Nephron (organoid): ENCODE data around the gene TM7SF3.

Source experiments
- H3K27ac Mint-ChIP-seq, 3 experiments: 2 replicates each; pipeline ENCODE4 v1.8.0; 2020; ENCODE audit warnings: mixed read lengths in 3 of 3, mild to moderate bottlenecking in 2 of 3, moderate library complexity in 1 of 3
- H3K27me3 Mint-ChIP-seq: 2 replicates; pipeline ENCODE4 v1.8.0; 2021; ENCODE audit warnings: low read depth, mild to moderate bottlenecking, moderate library complexity, mixed read lengths
- H3K36me3 Mint-ChIP-seq: 2 replicates; pipeline ENCODE4 v1.8.0; 2020; ENCODE audit warnings: low read depth, mixed read lengths
- H3K4me1 Mint-ChIP-seq: 2 replicates; pipeline ENCODE4 v1.8.0; 2020; ENCODE audit warnings: mixed read lengths
- H3K4me3 Mint-ChIP-seq, 3 experiments: 2 replicates each; pipeline ENCODE4 v1.8.0; 2020; ENCODE audit warnings: mild to moderate bottlenecking in 3 of 3, mixed read lengths in 3 of 3, moderate library complexity in 2 of 3
- H3K9me3 Mint-ChIP-seq: 2 replicates; pipeline ENCODE4 v1.8.0; 2020; ENCODE audit warnings: mixed read lengths
- TF ChIP-seq, protein P1 (sequence below), 3 experiments: fragments of 200-600 bp; sonication (generic); IDR thresholded peaks; one replicate each; pipeline ENCODE4 v1.5.0; 2021; ENCODE audit warnings: antibody characterized with exemption in 3 of 3; ENCODE audit not compliant: unreplicated experiment in 3 of 3

Gene TM7SF3

DNA sequence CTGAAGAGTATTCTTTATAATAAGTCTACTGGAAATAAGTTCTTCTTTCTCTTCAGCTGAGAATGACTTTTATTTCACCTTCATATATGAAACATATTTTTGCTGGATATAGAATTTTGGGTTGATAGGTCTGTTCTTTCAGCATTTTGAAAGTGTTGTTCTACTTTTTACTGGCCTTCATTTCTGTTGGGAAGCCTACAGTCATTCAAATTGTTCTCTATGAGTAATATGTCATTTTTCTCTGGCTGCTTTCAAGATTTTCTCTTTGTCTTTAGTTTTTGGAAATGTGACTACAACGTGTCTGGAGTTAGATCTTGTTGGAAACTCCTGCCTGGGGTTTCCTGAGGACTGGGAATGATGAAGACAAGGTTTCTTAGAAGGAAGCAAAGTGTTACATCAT, 65.9 kb downstream of the TM7SF3 start:
- H3K36me3 Mint-ChIP-seq: peaks cover 63% of the 10 kb centered on the region

GRCh38 chr12:26941215-26941594, 73.0 kb downstream of the TM7SF3 start:
- Mint-ChIP-seq H3K27ac (no peak overlapping the region), H3K36me3 (peaks cover 34% of the 10 kb centered on the region), H3K27me3 (no peaks in the 10 kb centered on the region), H3K9me3 (peaks cover 17% of the 10 kb centered on the region), H3K4me1 (peaks cover 40% of the 10 kb centered on the region), H3K4me3 (peak overlapping the region in 1 of 3 experiments; percentile 11)
- TF ChIP-seq, protein P1, sequence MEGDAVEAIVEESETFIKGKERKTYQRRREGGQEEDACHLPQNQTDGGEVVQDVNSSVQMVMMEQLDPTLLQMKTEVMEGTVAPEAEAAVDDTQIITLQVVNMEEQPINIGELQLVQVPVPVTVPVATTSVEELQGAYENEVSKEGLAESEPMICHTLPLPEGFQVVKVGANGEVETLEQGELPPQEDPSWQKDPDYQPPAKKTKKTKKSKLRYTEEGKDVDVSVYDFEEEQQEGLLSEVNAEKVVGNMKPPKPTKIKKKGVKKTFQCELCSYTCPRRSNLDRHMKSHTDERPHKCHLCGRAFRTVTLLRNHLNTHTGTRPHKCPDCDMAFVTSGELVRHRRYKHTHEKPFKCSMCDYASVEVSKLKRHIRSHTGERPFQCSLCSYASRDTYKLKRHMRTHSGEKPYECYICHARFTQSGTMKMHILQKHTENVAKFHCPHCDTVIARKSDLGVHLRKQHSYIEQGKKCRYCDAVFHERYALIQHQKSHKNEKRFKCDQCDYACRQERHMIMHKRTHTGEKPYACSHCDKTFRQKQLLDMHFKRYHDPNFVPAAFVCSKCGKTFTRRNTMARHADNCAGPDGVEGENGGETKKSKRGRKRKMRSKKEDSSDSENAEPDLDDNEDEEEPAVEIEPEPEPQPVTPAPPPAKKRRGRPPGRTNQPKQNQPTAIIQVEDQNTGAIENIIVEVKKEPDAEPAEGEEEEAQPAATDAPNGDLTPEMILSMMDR (IDR thresholded peaks at IDR 0.05; ENCODE audit: unreplicated experiment in 3 of 3): no peak

More for the DNA sequence above, 65.9 kb downstream of the TM7SF3 start:
- Mint-ChIP-seq H3K27me3 (no peaks in the 10 kb centered on the region), H3K4me3 (no peak overlapping the region), H3K9me3 (peaks cover 34% of the 10 kb centered on the region), H3K27ac (no peak overlapping the region), H3K4me1 (no peaks in the 10 kb centered on the region)
- TF ChIP-seq, protein P1 (IDR thresholded peaks at IDR 0.05; ENCODE audit: unreplicated experiment in 3 of 3): no peak

DNA sequence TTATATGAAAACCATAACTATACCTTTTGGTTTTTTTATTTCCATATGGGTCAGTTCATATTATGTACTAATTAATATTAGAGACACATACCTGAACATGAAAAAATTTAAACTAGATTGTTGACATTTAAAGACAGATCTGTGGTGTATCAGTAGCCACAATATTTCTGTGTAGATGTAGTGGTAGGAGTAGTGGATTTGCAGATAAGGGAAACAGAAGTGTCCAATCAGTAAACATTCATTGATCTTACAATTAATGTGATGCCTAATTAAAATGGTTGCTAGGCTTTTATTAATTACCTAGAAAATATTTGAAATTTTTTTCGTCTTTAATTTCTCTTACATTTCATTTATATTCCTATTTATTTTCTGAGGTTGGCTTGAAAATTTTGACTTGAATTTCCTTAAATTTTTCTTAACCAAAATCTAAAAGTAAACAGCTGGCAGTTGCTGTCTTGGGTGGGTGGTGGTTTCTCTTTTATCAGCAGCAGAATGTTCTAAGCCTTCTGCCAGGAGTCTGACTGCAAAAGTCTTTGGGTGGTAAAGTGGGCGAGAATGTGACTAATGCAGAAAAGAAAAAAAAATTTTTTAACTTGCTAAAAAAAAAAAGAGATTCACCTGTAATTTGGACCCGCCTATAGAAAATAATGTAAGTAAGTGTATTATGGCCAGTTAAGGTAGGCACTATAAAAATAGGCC, 73.5 kb downstream of the TM7SF3 start:
- H3K36me3 Mint-ChIP-seq: peaks cover 28% of the 10 kb centered on the region

DNA sequence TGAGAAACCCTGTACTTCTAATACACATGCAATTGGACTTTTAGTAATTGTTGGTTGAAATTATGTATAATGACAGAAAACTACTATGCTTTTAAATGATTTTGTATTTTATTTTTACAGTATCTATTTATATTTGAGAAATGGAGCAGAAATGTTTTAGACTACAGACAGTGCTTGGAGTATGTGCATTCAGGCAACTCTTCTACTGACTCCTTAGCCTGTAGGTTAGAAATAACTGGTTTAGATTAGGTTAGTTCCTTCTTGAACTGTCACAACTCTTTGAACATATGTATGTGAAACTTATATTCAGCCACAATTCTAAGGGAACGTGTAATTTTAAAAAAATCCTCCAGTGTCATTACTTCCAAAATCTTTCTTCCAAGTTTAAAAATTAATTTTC, 74.2 kb downstream of the TM7SF3 start:
- Mint-ChIP-seq H3K36me3 (peaks cover 23% of the 10 kb centered on the region), H3K27me3 (no peaks in the 10 kb centered on the region), H3K9me3 (peaks cover 8% of the 10 kb centered on the region), H3K27ac (peak overlapping the region in 1 of 3 experiments; percentile 100), H3K4me3 (peak overlapping the region; percentile 96 to 98 (median 98)), H3K4me1 (peaks cover 51% of the 10 kb centered on the region)
- TF ChIP-seq, protein P1 (IDR thresholded peaks at IDR 0.05; ENCODE audit: unreplicated experiment in 3 of 3): no peak

More for the DNA sequence above, 73.5 kb downstream of the TM7SF3 start:
- TF ChIP-seq, protein P1 (IDR thresholded peaks at IDR 0.05; ENCODE audit: unreplicated experiment in 3 of 3): no peak
- Mint-ChIP-seq H3K9me3 (peaks cover 12% of the 10 kb centered on the region), H3K4me3 (peak overlapping the region in 2 of 3 experiments; percentile 11 to 96), H3K27me3 (no peaks in the 10 kb centered on the region), H3K27ac (no peak overlapping the region), H3K4me1 (peaks cover 45% of the 10 kb centered on the region)

DNA sequence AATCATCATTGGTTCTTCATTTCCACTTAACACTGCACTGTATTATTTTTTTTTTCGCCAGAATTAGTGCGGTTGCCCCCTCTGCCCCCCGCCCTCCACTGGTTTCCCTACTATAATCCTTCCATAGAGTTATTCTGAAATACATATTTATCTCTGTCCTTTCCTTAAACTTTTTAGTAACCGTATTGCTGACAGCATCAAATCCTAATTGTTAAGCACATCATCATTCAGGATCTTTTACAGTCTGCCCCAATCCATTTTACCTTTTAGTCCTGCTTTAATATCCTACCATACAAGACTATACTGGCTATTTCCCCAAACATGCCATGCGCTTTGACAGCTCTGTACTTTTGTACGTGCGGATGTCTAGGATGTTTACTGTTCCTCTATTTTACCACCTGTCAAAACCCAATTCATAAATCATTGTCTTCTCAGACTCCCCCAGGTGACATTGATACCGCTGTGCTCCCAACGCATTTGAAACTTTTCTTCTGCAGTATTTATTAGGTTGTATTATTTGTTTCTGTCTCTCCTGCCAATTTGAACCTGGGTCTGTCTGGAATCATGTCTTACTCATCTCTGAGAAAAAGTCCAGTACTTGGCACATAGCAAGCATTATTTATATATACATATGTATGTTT, 74.9 kb downstream of the TM7SF3 start:
- peaks cover 57% of the 10 kb centered on the region for H3K4me1 Mint-ChIP-seq
- peak overlapping the region; percentile 100 for H3K27ac Mint-ChIP-seq
- TF ChIP-seq, protein P1 (IDR thresholded peaks at IDR 0.05; ENCODE audit: unreplicated experiment in 3 of 3): no peak

More for the DNA sequence above, 74.9 kb downstream of the TM7SF3 start:
- peaks cover 7% of the 10 kb centered on the region for H3K9me3 Mint-ChIP-seq
- H3K27me3 Mint-ChIP-seq: no peaks in the 10 kb centered on the region
- H3K36me3 Mint-ChIP-seq: peaks cover 21% of the 10 kb centered on the region
- peak overlapping the region; percentile 96 to 98 (median 98) for H3K4me3 Mint-ChIP-seq
